Neuron (in vitro differentiated cells): ENCODE measurements around the gene PTPRR.

Source experiments
- H2AFZ ChIP-seq: one replicate; pipeline ENCODE4 v1.6.1; 2013; ENCODE audit warnings: low read depth, mild to moderate bottlenecking, inconsistent platforms, low read length, moderate library complexity
- H3K27me3 ChIP-seq: one replicate; pipeline ENCODE4 v1.6.1; 2013; ENCODE audit warnings: low read length; ENCODE audit not compliant: insufficient read depth
- H3K36me3 ChIP-seq: one replicate; pipeline ENCODE4 v1.6.1; 2013; ENCODE audit warnings: low read length; ENCODE audit not compliant: insufficient read depth
- H3K4me1 ChIP-seq: one replicate; pipeline ENCODE4 v1.6.1; 2013; ENCODE audit warnings: low read length; ENCODE audit not compliant: insufficient read depth
- H3K4me3 ChIP-seq: 2 replicates; pipeline ENCODE4 v1.5.1; 2013; ENCODE audit warnings: mild to moderate bottlenecking, low read length, moderate library complexity
- H3K9me3 ChIP-seq: one replicate; pipeline ENCODE4 v1.6.1; 2013; ENCODE audit warnings: low read length

The PTPRR gene

GRCh38 chr12:70920251-70920851, at the start of gene PTPRR:
Gene PTPRR, minus strand, starts transcription at chr12:70920738. Its CDS starts 348 bp downstream, at chr12:70920390.
- Histone ChIP-seq H3K4me1 (peaks cover 6% of the 10 kb centered on the region), H3K9me3 (no peaks in the 10 kb centered on the region), H3K27me3 (peaks cover 21% of the 10 kb centered on the region), H2AFZ (peak within 1 kb of the TSS; percentile 31), H3K4me3 (peak within 1 kb of the TSS; percentile 26), H3K36me3 (no peaks in the 10 kb centered on the region)

- Histone ChIP-seq H3K9me3 (no peaks in the 10 kb centered on the region), H3K4me3 (no peak overlapping the region), H3K36me3 (no peaks in the 10 kb centered on the region)
These were observed 46.7 kb upstream of the PTPRR start for GRCh38 chr12:70966996-70967790.

GRCh38 chr12:70966046-70966445, 45.5 kb upstream of the PTPRR start:
- Histone ChIP-seq H2AFZ (no peak overlapping the region), H3K27me3 (no peaks in the 10 kb centered on the region), H3K4me3 (no peak overlapping the region), H3K9me3 (no peaks in the 10 kb centered on the region), H3K36me3 (no peaks in the 10 kb centered on the region), H3K4me1 (peaks cover 25% of the 10 kb centered on the region)

More at GRCh38 chr12:70966996-70967790, 46.7 kb upstream of the PTPRR start:
- Histone ChIP-seq H3K27me3 (no peaks in the 10 kb centered on the region), H2AFZ (no peak overlapping the region), H3K4me1 (peaks cover 23% of the 10 kb centered on the region)

- Histone ChIP-seq H3K36me3 (no peaks in the 10 kb centered on the region), H2AFZ (no peak overlapping the region), H3K9me3 (no peaks in the 10 kb centered on the region), H3K4me1 (peaks cover 25% of the 10 kb centered on the region), H3K27me3 (no peaks in the 10 kb centered on the region), H3K4me3 (no peak overlapping the region)
These were observed 44.5 kb upstream of the PTPRR start for GRCh38 chr12:70964867-70965510.

- no peak overlapping the region for H3K4me3 ChIP-seq
- peaks cover 25% of the 10 kb centered on the region for H3K4me1 ChIP-seq
- H3K9me3 ChIP-seq, result no peaks in the 10 kb centered on the region
- no peak overlapping the region for H2AFZ ChIP-seq
- no peaks in the 10 kb centered on the region for H3K36me3 ChIP-seq
- H3K27me3 ChIP-seq, result no peaks in the 10 kb centered on the region
These were observed 42.6 kb upstream of the PTPRR start for GRCh38 chr12:70963081-70963660.

GRCh38 chr12:70962226-70962794, 41.8 kb upstream of the PTPRR start:
- Histone ChIP-seq H3K9me3 (no peaks in the 10 kb centered on the region), H2AFZ (no peak overlapping the region), H3K4me1 (peaks cover 25% of the 10 kb centered on the region), H3K4me3 (no peak overlapping the region), H3K27me3 (no peaks in the 10 kb centered on the region), H3K36me3 (no peaks in the 10 kb centered on the region)

GRCh38 chr12:70960484-70960883, 39.9 kb upstream of the PTPRR start:
- Histone ChIP-seq H3K4me3 (no peak overlapping the region), H3K27me3 (no peaks in the 10 kb centered on the region), H2AFZ (no peak overlapping the region), H3K36me3 (no peaks in the 10 kb centered on the region), H3K4me1 (peaks cover 17% of the 10 kb centered on the region), H3K9me3 (no peaks in the 10 kb centered on the region)

GRCh38 chr12:70955415-70955814, 34.9 kb upstream of the PTPRR start:
- H3K4me3 ChIP-seq, result no peak overlapping the region
- no peaks in the 10 kb centered on the region for H3K9me3 ChIP-seq
- H3K27me3 ChIP-seq, result no peaks in the 10 kb centered on the region
- no peaks in the 10 kb centered on the region for H3K4me1 ChIP-seq
- H2AFZ ChIP-seq, result no peak overlapping the region
- H3K36me3 ChIP-seq, result no peaks in the 10 kb centered on the region

GRCh38 chr12:70950451-70950850, 29.9 kb upstream of the PTPRR start:
- H3K27me3 ChIP-seq, result no peaks in the 10 kb centered on the region
- no peak overlapping the region for H2AFZ ChIP-seq
- H3K4me3 ChIP-seq, result no peak overlapping the region
- no peaks in the 10 kb centered on the region for H3K36me3 ChIP-seq
- H3K4me1 ChIP-seq, result no peaks in the 10 kb centered on the region
- H3K9me3 ChIP-seq, result no peaks in the 10 kb centered on the region

- Histone ChIP-seq H3K4me1 (no peaks in the 10 kb centered on the region), H2AFZ (no peak overlapping the region)
These were observed 28.4 kb upstream of the PTPRR start for GRCh38 chr12:70948976-70949336.

GRCh38 chr12:70948236-70948975, 27.9 kb upstream of the PTPRR start:
- H3K4me1 ChIP-seq, result no peaks in the 10 kb centered on the region
- H2AFZ ChIP-seq, result no peak overlapping the region
- H3K27me3 ChIP-seq, result no peaks in the 10 kb centered on the region
- no peak overlapping the region for H3K4me3 ChIP-seq
- H3K36me3 ChIP-seq, result no peaks in the 10 kb centered on the region
- H3K9me3 ChIP-seq, result no peaks in the 10 kb centered on the region

More at GRCh38 chr12:70948976-70949336, 28.4 kb upstream of the PTPRR start:
- Histone ChIP-seq H3K27me3 (no peaks in the 10 kb centered on the region), H3K4me3 (no peak overlapping the region), H3K36me3 (no peaks in the 10 kb centered on the region), H3K9me3 (no peaks in the 10 kb centered on the region)

- Histone ChIP-seq H3K9me3 (no peaks in the 10 kb centered on the region), H2AFZ (no peak overlapping the region), H3K27me3 (no peaks in the 10 kb centered on the region), H3K4me3 (no peak overlapping the region), H3K36me3 (no peaks in the 10 kb centered on the region), H3K4me1 (no peaks in the 10 kb centered on the region)
These were observed 15.8 kb upstream of the PTPRR start for GRCh38 chr12:70936203-70936813.
